ENCODE measurements around the gene ZNF516.

Gene ZNF516

GRCh38 chr18:76380791-76381405 lies 114.1 kb downstream of the ZNF516 start:
- H3K27ac ChIP-seq (ENCODE audit: extremely low read depth, low read depth, low read length), result no peak overlapping the region
- no peak for TF ChIP-seq ZNF48 (tag by site-specific recombination; IDR thresholded peaks at IDR 0.05)
- no peak for TF ChIP-seq ZBTB20 (tag by site-specific recombination; IDR thresholded peaks at IDR 0.05)
- TF ChIP-seq, protein P1, sequence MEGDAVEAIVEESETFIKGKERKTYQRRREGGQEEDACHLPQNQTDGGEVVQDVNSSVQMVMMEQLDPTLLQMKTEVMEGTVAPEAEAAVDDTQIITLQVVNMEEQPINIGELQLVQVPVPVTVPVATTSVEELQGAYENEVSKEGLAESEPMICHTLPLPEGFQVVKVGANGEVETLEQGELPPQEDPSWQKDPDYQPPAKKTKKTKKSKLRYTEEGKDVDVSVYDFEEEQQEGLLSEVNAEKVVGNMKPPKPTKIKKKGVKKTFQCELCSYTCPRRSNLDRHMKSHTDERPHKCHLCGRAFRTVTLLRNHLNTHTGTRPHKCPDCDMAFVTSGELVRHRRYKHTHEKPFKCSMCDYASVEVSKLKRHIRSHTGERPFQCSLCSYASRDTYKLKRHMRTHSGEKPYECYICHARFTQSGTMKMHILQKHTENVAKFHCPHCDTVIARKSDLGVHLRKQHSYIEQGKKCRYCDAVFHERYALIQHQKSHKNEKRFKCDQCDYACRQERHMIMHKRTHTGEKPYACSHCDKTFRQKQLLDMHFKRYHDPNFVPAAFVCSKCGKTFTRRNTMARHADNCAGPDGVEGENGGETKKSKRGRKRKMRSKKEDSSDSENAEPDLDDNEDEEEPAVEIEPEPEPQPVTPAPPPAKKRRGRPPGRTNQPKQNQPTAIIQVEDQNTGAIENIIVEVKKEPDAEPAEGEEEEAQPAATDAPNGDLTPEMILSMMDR (tag by site-specific recombination; IDR thresholded peaks at IDR 0.05), result peak; percentile 25; the same call in 1 of the 2 replicates
- TF ChIP-seq GLIS2 (tag by site-specific recombination; IDR thresholded peaks at IDR 0.05), result no peak
- H3K36me3 ChIP-seq (ENCODE audit: control insufficient read depth in 2 of 2, insufficient read depth in 1 of 2, low read length in 2 of 2), result peaks cover 0 to 21% of the 10 kb centered on the region in 2 experiments; a peak in 2 of 3 replicates
- H3K9me3 ChIP-seq (ENCODE audit: control insufficient read depth, insufficient read depth, low read depth, low read length), result no peaks in the 10 kb centered on the region
- POLR2A ChIA-PET, result no interaction called here
- no peak overlapping the region for H3K4me3 ChIP-seq (ENCODE audit: low read depth, low read length)
- CTCF ChIA-PET, result interaction anchor here (0.7 kb wide), 1 partner anchor 9 kb away, joined by 3 read pairs; no protein-coding TSS in a partner anchor
- H3K4me1 ChIP-seq (ENCODE audit: control insufficient read depth, insufficient read depth, low read length), result no peaks in the 10 kb centered on the region

- POLR2A ChIA-PET, result no interaction called here
- no peaks in the 10 kb centered on the region for H3K9me3 ChIP-seq (ENCODE audit: control insufficient read depth, insufficient read depth, low read depth, low read length)
- CTCF ChIA-PET, result no interaction called here
- H3K4me3 ChIP-seq (ENCODE audit: low read depth, low read length), result no peak overlapping the region
- peaks cover 0 to 21% of the 10 kb centered on the region in 2 experiments; a peak in 2 of 3 replicates for H3K36me3 ChIP-seq (ENCODE audit: control insufficient read depth in 2 of 2, insufficient read depth in 1 of 2, low read length in 2 of 2)
- H3K27ac ChIP-seq (ENCODE audit: extremely low read depth, low read depth, low read length), result no peak overlapping the region
- H3K4me1 ChIP-seq (ENCODE audit: control insufficient read depth, insufficient read depth, low read length), result no peaks in the 10 kb centered on the region
- TF ChIP-seq ZNF785 (tag by site-specific recombination; IDR thresholded peaks at IDR 0.05) (no peak), ZNF561 (tag by site-specific recombination; IDR thresholded peaks at IDR 0.05; ENCODE audit: borderline replicate concordance) (no peak), ZNF433 (tag by site-specific recombination; IDR thresholded peaks at IDR 0.05; ENCODE audit: low read depth) (no peak), ZEB2 (tag by site-specific recombination; IDR thresholded peaks at IDR 0.05) (no peak), HIC1 (tag by site-specific recombination; IDR thresholded peaks at IDR 0.05) (no peak), ZNF600 (tag by site-specific recombination; IDR thresholded peaks at IDR 0.05) (no peak), ZNF112 (tag by site-specific recombination; IDR thresholded peaks at IDR 0.05) (no peak), ZNF10 (tag by site-specific recombination; IDR thresholded peaks at IDR 0.05) (no peak), ZNF132 (tag by site-specific recombination; IDR thresholded peaks at IDR 0.05; ENCODE audit: borderline replicate concordance) (no peak), HOXA7 (CRISPR knock-in tag; IDR thresholded peaks at IDR 0.05; ENCODE audit: borderline replicate concordance) (no peak), ZNF335 (tag by site-specific recombination; conservative IDR thresholded peaks at IDR 0.05) (no peak), ZNF174 (tag by site-specific recombination; IDR thresholded peaks at IDR 0.05) (no peak), ZBTB11 (tag by site-specific recombination; conservative IDR thresholded peaks at IDR 0.05; ENCODE audit: low read depth) (no peak), ZFP37 (tag by site-specific recombination; IDR thresholded peaks at IDR 0.05) (no peak), ZNF596 (tag by site-specific recombination; IDR thresholded peaks at IDR 0.05) (no peak), ZNF830 (tag by site-specific recombination; IDR thresholded peaks at IDR 0.05; ENCODE audit: low read depth) (no peak)
These were observed 114.8 kb downstream of the ZNF516 start for GRCh38 chr18:76380127-76380729.

Measured in HEK293 (cell line).